Activated gamma-delta T cell treated with anti-CD3 and anti-CD28 coated beads, Interleukin-2, amount 50 U/mL, for 16 hours (primary cell): ENCODE results near the gene PON3.
A peak's percentile ranks its signal among the peaks of the same experiment; 100 is the strongest.

ENCODE experiments used
- DNase-seq: peaks from one replicate; pipeline ENCODE4 v3.0.0-alpha.2; 2020; ENCODE audit warnings: low read depth

PON3 gene

GRCh38 chr7:95396136-95397032, at the start of gene PON3:
PON3 (minus strand) TSS chr7:95396375; CDS start chr7:95396350, 25 bp downstream.
- DNase-seq, result no peak

GRCh38 chr7:95444796-95445195, 48.6 kb upstream of the PON3 start:
- DNase-seq, result no peak

- no peak for DNase-seq
These were observed 45.1 kb upstream of the PON3 start for GRCh38 chr7:95441042-95441823.

- no peak for DNase-seq
These were observed 44.3 kb upstream of the PON3 start for GRCh38 chr7:95440394-95441038.

- no peak for DNase-seq
These were observed 40.2 kb upstream of the PON3 start for GRCh38 chr7:95436407-95436806.

GRCh38 chr7:95435422-95435780, 39.2 kb upstream of the PON3 start:
- no peak for DNase-seq

- peak; percentile 17 for DNase-seq
These were observed 38.6 kb upstream of the PON3 start, which contains the start of gene PON2 for GRCh38 chr7:95434557-95435421. PON2 (minus strand) TSS chr7:95435028; CDS start chr7:95434951, 77 bp downstream.

- DNase-seq, result no peak
These were observed 37.9 kb upstream of the PON3 start for GRCh38 chr7:95433952-95434556.

- no peak for DNase-seq
These were observed 37.0 kb upstream of the PON3 start for GRCh38 chr7:95433129-95433528.

GRCh38 chr7:95432606-95433005, 36.4 kb upstream of the PON3 start:
- no peak for DNase-seq

- DNase-seq, result no peak
These were observed 34.7 kb upstream of the PON3 start for GRCh38 chr7:95430864-95431263.

- no peak for DNase-seq
These were observed 33.2 kb upstream of the PON3 start for GRCh38 chr7:95429241-95429990.

GRCh38 chr7:95427914-95428516, 31.8 kb upstream of the PON3 start:
- no peak for DNase-seq

- no peak for DNase-seq
These were observed 31.0 kb upstream of the PON3 start for GRCh38 chr7:95427166-95427565.

- DNase-seq, result no peak
These were observed 29.5 kb upstream of the PON3 start for GRCh38 chr7:95425694-95426093.

- no peak for DNase-seq
These were observed 28.5 kb upstream of the PON3 start for GRCh38 chr7:95424716-95425115.

- DNase-seq, result no peak
These were observed 25.8 kb upstream of the PON3 start for GRCh38 chr7:95421847-95422444.

GRCh38 chr7:95421000-95421846, 25.0 kb upstream of the PON3 start:
- DNase-seq, result no peak

GRCh38 chr7:95412075-95412474, 15.9 kb upstream of the PON3 start:
- no peak for DNase-seq
